ENCODE data around the gene CCSER2. TPM values are rescaled to one million over a fixed set of nuclear protein-coding genes. Genes with fewer than 3 reads are reported as not detected.
A peak's percentile ranks its signal among the peaks of the same experiment; 100 is the strongest.

Gene CCSER2
- total RNA-seq, 4 donors from 2014 or later: 50.1 to 71.0 (median 58.4) TPM

- no peak overlapping the region for H3K4me3 ChIP-seq (replicated peaks in 1 of 3)
- intact Hi-C loops (cut with DNase I): no loop called here
- H3K4me1 ChIP-seq: peaks cover 3 to 6% of the 10 kb centered on the region in 2 donors
- H3K36me3 ChIP-seq: no peaks in the 10 kb centered on the region
- DNase-seq: no peak
- H3K27me3 ChIP-seq: no peaks in the 10 kb centered on the region
- TF ChIP-seq CTCF (IDR thresholded peaks at IDR 0.05) (no peak), POLR2A (IDR thresholded peaks at IDR 0.05) (no peak)
- H3K27ac ChIP-seq: no peak overlapping the region
- WGBS, 2 donors: 51 to 54% methylated on average over 8 of the region's 8 CpGs
- no peaks in the 10 kb centered on the region for H3K9me3 ChIP-seq
Measured at GRCh38 chr10:84521013-84521412, 192.6 kb downstream of the CCSER2 start.

- intact Hi-C loops (cut with DNase I): no loop called here
- H3K4me1 ChIP-seq: peaks cover 3 to 6% of the 10 kb centered on the region in 2 donors
- no peak overlapping the region for H3K27ac ChIP-seq
- H3K36me3 ChIP-seq: no peaks in the 10 kb centered on the region
- no peak overlapping the region for H3K4me3 ChIP-seq (replicated peaks in 1 of 3)
- no peak for DNase-seq
- H3K9me3 ChIP-seq: no peaks in the 10 kb centered on the region
- TF ChIP-seq POLR2A (IDR thresholded peaks at IDR 0.05): no peak
- TF ChIP-seq CTCF (IDR thresholded peaks at IDR 0.05): no peak
- H3K27me3 ChIP-seq: no peaks in the 10 kb centered on the region
- 88 to 89% methylated on average over 2 of the region's 2 CpGs for WGBS, 2 donors
Measured at GRCh38 chr10:84521468-84521867, 193.1 kb downstream of the CCSER2 start.

GRCh38 chr10:84522612-84523462, 194.4 kb downstream of the CCSER2 start:
- H3K9me3 ChIP-seq: no peaks in the 10 kb centered on the region
- no peak overlapping the region for H3K27ac ChIP-seq
- DNase-seq: no peak
- intact Hi-C loops (cut with DNase I): no loop called here
- 79 to 81% methylated on average over 9 of the region's 9 CpGs for WGBS, 2 donors
- TF ChIP-seq CTCF (IDR thresholded peaks at IDR 0.05) (no peak), POLR2A (IDR thresholded peaks at IDR 0.05) (no peak)
- no peaks in the 10 kb centered on the region for H3K27me3 ChIP-seq
- peaks cover 3 to 6% of the 10 kb centered on the region in 2 donors for H3K4me1 ChIP-seq
- H3K36me3 ChIP-seq: no peaks in the 10 kb centered on the region
- no peak overlapping the region for H3K4me3 ChIP-seq (replicated peaks in 1 of 3)

- peaks cover 3 to 6% of the 10 kb centered on the region in 2 donors for H3K4me1 ChIP-seq
- no peak overlapping the region for H3K4me3 ChIP-seq (replicated peaks in 1 of 3)
- no peaks in the 10 kb centered on the region for H3K9me3 ChIP-seq
- no peak overlapping the region for H3K27ac ChIP-seq
- H3K27me3 ChIP-seq: no peaks in the 10 kb centered on the region
- DNase-seq: peak in 1 of 2 donors; percentile 38
- no peak for TF ChIP-seq CTCF (IDR thresholded peaks at IDR 0.05)
- TF ChIP-seq POLR2A (IDR thresholded peaks at IDR 0.05): no peak
- H3K36me3 ChIP-seq: no peaks in the 10 kb centered on the region
- 36 to 43% methylated on average over 5 of the region's 5 CpGs for WGBS, 2 donors
- intact Hi-C loops (cut with DNase I): no loop called here
Measured at GRCh38 chr10:84523526-84523925, 195.1 kb downstream of the CCSER2 start.

- Histone ChIP-seq H3K4me1 (peaks cover 3 to 6% of the 10 kb centered on the region in 2 donors), H3K27me3 (no peaks in the 10 kb centered on the region), H3K4me3 (replicated peaks in 1 of 3) (no peak overlapping the region), H3K9me3 (no peaks in the 10 kb centered on the region), H3K27ac (no peak overlapping the region), H3K36me3 (no peaks in the 10 kb centered on the region)
- DNase-seq: no peak
- intact Hi-C loops (cut with DNase I): no loop called here
- TF ChIP-seq POLR2A (IDR thresholded peaks at IDR 0.05) (no peak), CTCF (IDR thresholded peaks at IDR 0.05) (no peak)
Measured at GRCh38 chr10:84524435-84524834, 196.0 kb downstream of the CCSER2 start.

Measured in thyroid gland (tissue), 4 donors.